Astrocyte (in vitro differentiated cells and primary cell): Measurements from ENCODE around the gene FAM210A. TPM values are rescaled to one million over a fixed set of nuclear protein-coding genes. Genes with fewer than 3 reads are reported as not detected.

ENCODE experiments used
- DNase-seq: peaks from one replicate; pipeline ENCODE4 v3.0.0-alpha.2; 2010; ENCODE audit warnings: low read depth
- FAIRE-seq: peaks from 2 replicates; lab custom pipeline; 2011; peaks lifted over from hg19 to GRCh38; lab: Jason Lieb, UNC
- H2AFZ ChIP-seq: 2 replicates; pipeline ENCODE4 v1.6.0; 2012; ENCODE audit warnings: low read depth, low read length, inconsistent platforms
- H3K27ac ChIP-seq: 2 replicates; pipeline ENCODE4 v1.5.1; 2011; ENCODE audit warnings: low read depth, low read length, inconsistent platforms
- H3K27me3 ChIP-seq: 2 replicates; pipeline ENCODE4 v1.6.0; 2011; ENCODE audit warnings: low read length, inconsistent platforms; ENCODE audit not compliant: insufficient read depth
- H3K36me3 ChIP-seq: 2 replicates; pipeline ENCODE4 v1.5.1; 2011; ENCODE audit warnings: low read length, inconsistent platforms; ENCODE audit not compliant: insufficient read depth
- H3K4me1 ChIP-seq: 2 replicates; pipeline ENCODE4 v1.5.1; 2011; ENCODE audit warnings: low read length, inconsistent platforms; ENCODE audit not compliant: insufficient read depth
- H3K4me2 ChIP-seq: 2 replicates; pipeline ENCODE4 v1.6.0; 2012; ENCODE audit warnings: low read length, inconsistent platforms
- H3K4me3 ChIP-seq: 2 replicates; pipeline ENCODE4 v1.5.1; 2011; ENCODE audit warnings: low read depth, mild to moderate bottlenecking, low read length, inconsistent platforms; ENCODE audit not compliant: insufficient read depth
- H3K79me2 ChIP-seq: 2 replicates; pipeline ENCODE4 v1.6.0; 2012; ENCODE audit warnings: mild to moderate bottlenecking, low read length, inconsistent platforms; ENCODE audit not compliant: insufficient read depth
- H3K9ac ChIP-seq: 2 replicates; pipeline ENCODE4 v1.6.0; 2012; ENCODE audit warnings: mild to moderate bottlenecking, low read length, inconsistent platforms
- H3K9me3 ChIP-seq: 2 replicates; pipeline ENCODE4 v1.5.1; 2012; ENCODE audit warnings: low read depth, mild to moderate bottlenecking, low read length, inconsistent platforms; ENCODE audit not compliant: insufficient read depth
- H4K20me1 ChIP-seq: 2 replicates; pipeline ENCODE4 v1.6.0; 2012; ENCODE audit warnings: low read length, inconsistent platforms; ENCODE audit not compliant: insufficient read depth
- H3K27ac Mint-ChIP-seq: one replicate; pipeline ENCODE4 v1.8.0; 2021; ENCODE audit warnings: mild to moderate bottlenecking, mixed read lengths; ENCODE audit not compliant: unreplicated experiment
- H3K27me3 Mint-ChIP-seq: one replicate; pipeline ENCODE4 v1.8.0; 2021; ENCODE audit warnings: low read depth, mixed read lengths; ENCODE audit not compliant: unreplicated experiment
- H3K36me3 Mint-ChIP-seq: one replicate; pipeline ENCODE4 v1.8.0; 2021; ENCODE audit warnings: low read depth, mixed read lengths; ENCODE audit not compliant: unreplicated experiment
- H3K4me1 Mint-ChIP-seq: one replicate; pipeline ENCODE4 v1.8.0; 2021; ENCODE audit warnings: low read depth, mixed read lengths; ENCODE audit not compliant: unreplicated experiment
- H3K4me3 Mint-ChIP-seq: one replicate; pipeline ENCODE4 v1.8.0; 2021; ENCODE audit warnings: mild to moderate bottlenecking, moderate library complexity, mixed read lengths; ENCODE audit not compliant: unreplicated experiment
- H3K9me3 Mint-ChIP-seq: one replicate; pipeline ENCODE4 v1.8.0; 2021; ENCODE audit warnings: mild to moderate bottlenecking, mixed read lengths; ENCODE audit not compliant: unreplicated experiment
- CTCF ChIP-seq: IDR thresholded peaks from 2 replicates; pipeline ENCODE4 v1.5.1; 2011; ENCODE audit warnings: low read depth, mild to moderate bottlenecking, inconsistent platforms, low read length, moderate library complexity; ENCODE audit not compliant: insufficient read depth
- EZH2 ChIP-seq: IDR thresholded peaks from 2 replicates; pipeline ENCODE4 v1.6.1; 2012; ENCODE audit warnings: mild to moderate bottlenecking, low read length, inconsistent platforms; ENCODE audit not compliant: insufficient read depth
- total RNA-seq: library from RNA; stranded (reverse); gene quantifications from 2 replicates; pipeline ENCODE4 v1.2.1, GENCODE V29; 2021

The FAM210A gene
- total RNA-seq, 1 donor from 2014 or later: 21.9 TPM

- Histone ChIP-seq H3K36me3 (no peaks in the 10 kb centered on the region), H3K79me2 (no peaks in the 10 kb centered on the region), H3K4me1 (no peaks in the 10 kb centered on the region), H4K20me1 (no peaks in the 10 kb centered on the region), H3K27me3 (no peaks in the 10 kb centered on the region), H3K4me3 (no peak overlapping the region), H3K27ac (no peak overlapping the region), H3K4me2 (no peak overlapping the region), H3K9me3 (no peaks in the 10 kb centered on the region), H3K9ac (no peak overlapping the region), H2AFZ (no peak overlapping the region)
- Mint-ChIP-seq H3K4me1 (peaks cover 10% of the 10 kb centered on the region), H3K36me3 (peaks cover 2% of the 10 kb centered on the region), H3K9me3 (no peaks in the 10 kb centered on the region), H3K27me3 (no peaks in the 10 kb centered on the region), H3K4me3 (peak overlapping the region; percentile 65), H3K27ac (no peak overlapping the region)
- FAIRE-seq (no peak), DNase-seq (no peak)
- TF ChIP-seq EZH2: no peak
- TF ChIP-seq CTCF: no peak
Measured at GRCh38 chr18:13658436-13659204, 67.7 kb downstream of the FAM210A start.

GRCh38 chr18:13657974-13658373 is 68.4 kb downstream of the FAM210A start:
- Mint-ChIP-seq H3K4me1 (peaks cover 12% of the 10 kb centered on the region), H3K27me3 (no peaks in the 10 kb centered on the region), H3K27ac (no peak overlapping the region), H3K36me3 (peaks cover 2% of the 10 kb centered on the region), H3K4me3 (peak overlapping the region; percentile 65), H3K9me3 (no peaks in the 10 kb centered on the region)
- DNase-seq (no peak), FAIRE-seq (no peak)
- Histone ChIP-seq H3K27me3 (no peaks in the 10 kb centered on the region), H3K9ac (no peak overlapping the region), H3K4me3 (no peak overlapping the region), H2AFZ (no peak overlapping the region), H3K79me2 (no peaks in the 10 kb centered on the region), H3K9me3 (no peaks in the 10 kb centered on the region), H4K20me1 (no peaks in the 10 kb centered on the region), H3K36me3 (no peaks in the 10 kb centered on the region), H3K4me2 (no peak overlapping the region), H3K4me1 (no peaks in the 10 kb centered on the region), H3K27ac (no peak overlapping the region)
- TF ChIP-seq CTCF (no peak), EZH2 (no peak)
